Stimulated activated CD4-positive, alpha-beta T cell treated with anti-CD3 and anti-CD28 coated beads, Interleukin-1b, Interleukin-23, amount 100 ng/mL, for 48 hours (primary cell): ENCODE measurements around the gene GPR137C.

Experiments
- DNase-seq: peaks from one replicate; pipeline ENCODE4 v3.0.0-alpha.2; 2020

The GPR137C gene

GRCh38 chr14:52686176-52686575, 133.5 kb downstream of the GPR137C start:
- DNase-seq, result no peak
